ENCODE data around the gene KIF26B.

- TF ChIP-seq CTCF (conservative IDR thresholded peaks at IDR 0.05; ENCODE audit: low read depth, low read length) (no peak), EZH2phosphoT487 (IDR thresholded peaks at IDR 0.05; ENCODE audit: borderline replicate concordance, low read length) (no peak), EZH2 (IDR thresholded peaks at IDR 0.05; ENCODE audit: low read length, unreplicated experiment) (no peak)
Measured at GRCh38 chr1:245386297-245386971, 231.6 kb downstream of the KIF26B start.
